ENCODE data around the gene BIN1.

Gene BIN1

GRCh38 chr2:127102521-127103242, 4.3 kb downstream of the BIN1 start:
- DNase-seq = no peak

GRCh38 chr2:127101756-127102477, 5.0 kb downstream of the BIN1 start:
- DNase-seq = no peak

- DNase-seq = no peak
Observed at GRCh38 chr2:127101048-127101611, 5.8 kb downstream of the BIN1 start.

- no peak for DNase-seq
Observed at GRCh38 chr2:127100251-127101047, 6.5 kb downstream of the BIN1 start.

- no peak for DNase-seq
Observed at GRCh38 chr2:127098711-127099110, 8.2 kb downstream of the BIN1 start.

GRCh38 chr2:127097841-127098651, 8.9 kb downstream of the BIN1 start:
- DNase-seq = no peak

GRCh38 chr2:127097471-127097765, 9.5 kb downstream of the BIN1 start:
- no peak for DNase-seq

- DNase-seq = no peak
Observed at GRCh38 chr2:127096718-127097470, 10.1 kb downstream of the BIN1 start.

- DNase-seq = no peak
Observed at GRCh38 chr2:127096280-127096679, 10.7 kb downstream of the BIN1 start.

GRCh38 chr2:127095784-127096183, 11.2 kb downstream of the BIN1 start:
- DNase-seq = no peak

GRCh38 chr2:127095367-127095641, 11.7 kb downstream of the BIN1 start:
- no peak for DNase-seq

GRCh38 chr2:127094509-127095366, 12.2 kb downstream of the BIN1 start:
- DNase-seq = no peak

GRCh38 chr2:127093648-127094210, 13.2 kb downstream of the BIN1 start:
- no peak for DNase-seq

GRCh38 chr2:127092901-127093516, 13.9 kb downstream of the BIN1 start:
- no peak for DNase-seq

GRCh38 chr2:127092306-127092705, 14.6 kb downstream of the BIN1 start:
- no peak for DNase-seq

- DNase-seq = no peak
Observed at GRCh38 chr2:127091886-127092285, 15.1 kb downstream of the BIN1 start.

- no peak for DNase-seq
Observed at GRCh38 chr2:127091148-127091547, 15.8 kb downstream of the BIN1 start.

- DNase-seq = no peak
Observed at GRCh38 chr2:127090281-127091120, 16.5 kb downstream of the BIN1 start.

- DNase-seq = no peak
Observed at GRCh38 chr2:127089478-127090235, 17.3 kb downstream of the BIN1 start.
